Smooth muscle cell (in vitro differentiated cells): ENCODE results near the gene MSL3. TPM values are rescaled to one million over a fixed set of nuclear protein-coding genes. Genes with fewer than 3 reads are reported as not detected.

Source experiments
- DNase-seq: peaks from one replicate; lab custom pipeline; 2025; ENCODE audit not compliant: unreplicated experiment; lab: John Stamatoyannopoulos, UW
- H2AFZ ChIP-seq: fragments of 200-600 bp; sonication (generic); 2 replicates; pipeline ENCODE4 v1.6.0; 2016; ENCODE audit warnings: antibody characterized with exemption, low read depth, mild to moderate bottlenecking
- H3F3A ChIP-seq: fragments of 200-600 bp; sonication (generic); 2 replicates; pipeline ENCODE4 v1.6.0; 2017; ENCODE audit warnings: antibody characterized with exemption, low read depth
- H3K27ac ChIP-seq: fragments of 200-600 bp; sonication (generic); 2 replicates; pipeline ENCODE4 v1.5.1; 2016; ENCODE audit warnings: low read depth, mild to moderate bottlenecking
- H3K27me3 ChIP-seq: fragments of 200-600 bp; sonication (generic); 2 replicates; pipeline ENCODE4 v1.6.1; 2016; ENCODE audit warnings: low read depth, mild to moderate bottlenecking
- H3K36me3 ChIP-seq: fragments of 200-600 bp; sonication (generic); 2 replicates; pipeline ENCODE4 v1.5.1; 2016; ENCODE audit warnings: low read depth
- H3K4me1 ChIP-seq: fragments of 200-600 bp; sonication (generic); 2 replicates; pipeline ENCODE4 v1.5.1; 2016; ENCODE audit warnings: low read depth
- H3K4me2 ChIP-seq: fragments of 200-600 bp; sonication (generic); 2 replicates; pipeline ENCODE4 v1.6.0; 2016; ENCODE audit warnings: mild to moderate bottlenecking
- H3K4me3 ChIP-seq: fragments of 200-600 bp; sonication (generic); 2 replicates; pipeline ENCODE4 v1.5.1; 2016; ENCODE audit warnings: mild to moderate bottlenecking
- H3K79me2 ChIP-seq: fragments of 200-600 bp; sonication (generic); 2 replicates; pipeline ENCODE4 v1.6.0; 2016; ENCODE audit warnings: low read depth, mild to moderate bottlenecking
- H3K9ac ChIP-seq: fragments of 200-600 bp; sonication (generic); 2 replicates; pipeline ENCODE4 v1.6.0; 2016; ENCODE audit warnings: low read depth
- H3K9me3 ChIP-seq: fragments of 200-600 bp; sonication (generic); replicated peaks from 2 replicates; pipeline ENCODE4 v1.5.1; 2016; ENCODE audit warnings: low read depth
- H4K20me1 ChIP-seq: fragments of 200-600 bp; sonication (generic); 2 replicates; pipeline ENCODE4 v1.6.0; 2016; ENCODE audit warnings: low read depth
- CTCF ChIP-seq: fragments of 200-600 bp; sonication (generic); IDR thresholded peaks from 2 replicates; pipeline ENCODE4 v1.5.1; 2017; ENCODE audit warnings: borderline replicate concordance, mild to moderate bottlenecking, antibody characterized with exemption; ENCODE audit not compliant: insufficient read depth, poor library complexity, severe bottlenecking
- WGBS: methylation state at CpG from one replicate; pipeline ENCODE4 v1.1.7; 2016; ENCODE audit warnings: low lambda C conversion rate; 5-methylcytosine and 5-hydroxymethylcytosine counted together
- polyA plus RNA-seq: library from polyadenylated mRNA; unstranded; fragments of >200 nt; fragmentation: Nextera tagmentation; extraction: Ambion mirVana; gene quantifications from 2 replicates; pipeline ENCODE4 v1.2.1, GENCODE V29; 2016
- total RNA-seq: library from RNA; depleted of rRNA; stranded (reverse); fragments of >200 nt; gene quantifications from 2 replicates; pipeline ENCODE4 v1.2.3, GENCODE V29; 2014

Gene MSL3
- total and polyA plus RNA-seq, 2 experiments from 2014 or later: 15.7 to 48.1 TPM

GRCh38 chrX:11792461-11793421 lies 34.7 kb downstream of the MSL3 start:
- Histone ChIP-seq H3F3A (no peaks in the 10 kb centered on the region), H3K4me3 (no peak overlapping the region), H3K27me3 (no peaks in the 10 kb centered on the region), H3K4me2 (no peak overlapping the region), H2AFZ (no peak overlapping the region), H3K9ac (no peak overlapping the region), H3K27ac (no peak overlapping the region), H3K9me3 (no peaks in the 10 kb centered on the region), H4K20me1 (no peaks in the 10 kb centered on the region), H3K36me3 (no peaks in the 10 kb centered on the region), H3K79me2 (no peaks in the 10 kb centered on the region), H3K4me1 (no peaks in the 10 kb centered on the region)
- no peak for DNase-seq
- no peak for TF ChIP-seq CTCF
- WGBS: 80% methylated on average over 8 of the region's 8 CpGs

- Histone ChIP-seq H4K20me1 (no peaks in the 10 kb centered on the region), H3K4me1 (no peaks in the 10 kb centered on the region), H3K36me3 (no peaks in the 10 kb centered on the region), H3K4me3 (no peak overlapping the region), H3K27me3 (no peaks in the 10 kb centered on the region), H3K4me2 (no peak overlapping the region), H2AFZ (no peak overlapping the region), H3K27ac (no peak overlapping the region), H3K9me3 (no peaks in the 10 kb centered on the region), H3K79me2 (no peaks in the 10 kb centered on the region), H3K9ac (no peak overlapping the region), H3F3A (no peaks in the 10 kb centered on the region)
- 74% methylated on average over 6 of the region's 6 CpGs for WGBS
- no peak for TF ChIP-seq CTCF
- DNase-seq: no peak
Measured at GRCh38 chrX:11793734-11794133, 35.7 kb downstream of the MSL3 start.

GRCh38 chrX:11813341-11813740 lies 55.3 kb downstream of the MSL3 start:
- WGBS: 82% methylated on average over 2 of the region's 2 CpGs
- Histone ChIP-seq H3K4me1 (no peaks in the 10 kb centered on the region), H3K79me2 (no peaks in the 10 kb centered on the region), H3K27ac (no peak overlapping the region), H3K36me3 (no peaks in the 10 kb centered on the region), H3K4me3 (no peak overlapping the region), H3K9ac (no peak overlapping the region), H3F3A (no peaks in the 10 kb centered on the region), H3K4me2 (no peak overlapping the region), H3K27me3 (no peaks in the 10 kb centered on the region), H4K20me1 (no peaks in the 10 kb centered on the region), H2AFZ (no peak overlapping the region), H3K9me3 (no peaks in the 10 kb centered on the region)
- no peak for DNase-seq
- no peak for TF ChIP-seq CTCF

Other genes starting within 250 kb of the MSL3 start
- gene ARHGAP6, start 92.3 kb upstream of the MSL3 start, total RNA-seq: 0.54 and 0.90 TPM in 2 replicates
- gene ARHGAP6, start 92.3 kb upstream of the MSL3 start, polyA plus RNA-seq: 0.55 TPM in 1 of 2 replicates, not detected in the other